Tibial nerve (tissue), 4 donors: Measurements from ENCODE around the gene DCPS. TPM values are rescaled to one million over a fixed set of nuclear protein-coding genes. Genes with fewer than 3 reads are reported as not detected.
"Not testable (repeated sequence)": the region's sequence is repeated elsewhere in the genome, so short reads cannot be mapped to it uniquely, and the experiment has no call there.

Source experiments
- DNase-seq, 2 donors: peaks; one replicate each; pipeline ENCODE4 v3.0.0-alpha.2; 2019; ENCODE audit warnings: low spot score in 2 of 2
- H3K27ac ChIP-seq, 4 donors: fragments of 200-600 bp; sonication (generic) in 3 of 4; one replicate each; pipeline ENCODE4 v1.5.1; 2017 to 2019; ENCODE audit warnings: mild to moderate bottlenecking in 1 of 4
- H3K27me3 ChIP-seq, 2 donors: fragments of 200-600 bp; sonication (generic) in 1 of 2; one replicate each; pipeline versions ENCODE4 v1.5.1 to v1.6.0; 2017 to 2019
- H3K36me3 ChIP-seq, 3 donors: fragments of 200-600 bp; sonication (generic); one replicate each; pipeline ENCODE4 v1.5.1; 2018 to 2019
- H3K4me1 ChIP-seq, 4 donors: fragments of 200-600 bp; sonication (generic) in 3 of 4; one replicate each; pipeline ENCODE4 v1.5.1; 2017 to 2019
- H3K4me3 ChIP-seq, 4 donors: fragments of 200-600 bp; sonication (generic) in 3 of 4; one replicate each; pipeline ENCODE4 v1.5.1; 2017 to 2019; ENCODE audit warnings: mild to moderate bottlenecking in 1 of 4, moderate library complexity in 1 of 4
- H3K9me3 ChIP-seq, 4 donors: fragments of 200-600 bp; sonication (generic) in 3 of 4; one replicate each; pipeline ENCODE4 v1.5.1; 2017 to 2019
- CTCF ChIP-seq, 5 experiments: fragments of 200-600 bp in 3 of 5; fragments of 450-650 bp in 2 of 5; sonication (generic) in 3 of 5; IDR thresholded peaks; one replicate each; pipeline ENCODE4 v1.5.1; 2016 to 2019; ENCODE audit warnings: antibody characterized with exemption in 5 of 5, mild to moderate bottlenecking in 3 of 5, moderate library complexity in 2 of 5
- EP300 ChIP-seq, 2 donors: sonication (generic); formaldehyde crosslinking; IDR thresholded peaks; one replicate each; pipeline ENCODE4 v1.6.1; 2017; ENCODE audit warnings: antibody characterized with exemption in 2 of 2, mild to moderate bottlenecking in 1 of 2
- POLR2A ChIP-seq, 2 donors: fragments of 450-650 bp; IDR thresholded peaks; one replicate each; pipeline ENCODE4 v1.6.1; 2017; ENCODE audit warnings: antibody characterized with exemption in 2 of 2, mild to moderate bottlenecking in 2 of 2, moderate library complexity in 2 of 2
- WGBS, 2 donors: methylation state at CpG; one replicate each; pipeline ENCODE4 v1.1.5; 2018; 5-methylcytosine and 5-hydroxymethylcytosine counted together
- total RNA-seq, 4 donors: library from RNA; depleted of rRNA; stranded (reverse); fragments of >200 nt; gene quantifications; one replicate each; pipeline ENCODE4 v1.1.0, GENCODE V29; 2016

DCPS gene
- total RNA-seq, 4 donors from 2014 or later: 7.1 to 16.4 (median 11.9) TPM

GRCh38 chr11:126370016-126370415, 66.2 kb downstream of the DCPS start:
- no peak overlapping the region for H3K4me3 ChIP-seq
- H3K27me3 ChIP-seq: no peaks in the 10 kb centered on the region
- DNase-seq: peak in 1 of 2 donors; percentile 0
- H3K36me3 ChIP-seq: no peaks in the 10 kb centered on the region
- TF ChIP-seq EP300 (IDR thresholded peaks at IDR 0.05): no peak
- no peak for TF ChIP-seq CTCF (IDR thresholded peaks at IDR 0.05)
- TF ChIP-seq POLR2A (IDR thresholded peaks at IDR 0.05): no peak
- no peaks in the 10 kb centered on the region for H3K9me3 ChIP-seq
- H3K27ac ChIP-seq: no peak overlapping the region
- 87 to 90% methylated on average over 3 of the region's 3 CpGs for WGBS, 2 donors
- peaks cover 0 to 59% (median 24%) of the 10 kb centered on the region in 4 donors for H3K4me1 ChIP-seq

- no peaks in the 10 kb centered on the region for H3K9me3 ChIP-seq
- peaks cover 0 to 44% (median 15%) of the 10 kb centered on the region in 4 donors for H3K4me1 ChIP-seq
- H3K27ac ChIP-seq: no peak overlapping the region
- no peaks in the 10 kb centered on the region for H3K36me3 ChIP-seq
- no peak for DNase-seq
- TF ChIP-seq POLR2A (IDR thresholded peaks at IDR 0.05): no peak
- no peak for TF ChIP-seq CTCF (IDR thresholded peaks at IDR 0.05)
- TF ChIP-seq EP300 (IDR thresholded peaks at IDR 0.05): no peak
- no peaks in the 10 kb centered on the region for H3K27me3 ChIP-seq
- WGBS, 2 donors: 91 to 92% methylated on average over 7 of the region's 7 CpGs
- no peak overlapping the region for H3K4me3 ChIP-seq
Observed at GRCh38 chr11:126371595-126371994, 67.7 kb downstream of the DCPS start.

GRCh38 chr11:126373389-126374066, 69.7 kb downstream of the DCPS start:
- H3K4me1 ChIP-seq: peaks cover 0 to 28% (median 8%) of the 10 kb centered on the region in 4 donors
- 38 to 44% methylated on average over 10 to 12 of the region's 12 CpGs for WGBS, 2 donors

GRCh38 chr11:126374562-126375300, 70.9 kb downstream of the DCPS start:
- 83 to 84% methylated on average over 12 to 20 of the region's 28 CpGs for WGBS, 2 donors
- peak in 1 of 2 donors; percentile 12 for DNase-seq
- H3K4me3 ChIP-seq: not testable (repeated sequence)

More at GRCh38 chr11:126373389-126374066, 69.7 kb downstream of the DCPS start:
- peak overlapping the region in 1 of 4 donors; percentile 61 for H3K27ac ChIP-seq
- H3K4me3 ChIP-seq, H3K36me3 ChIP-seq, H3K27me3 ChIP-seq, H3K9me3 ChIP-seq: not testable (repeated sequence)
- peak in 1 of 2 donors; percentile 11 for DNase-seq

GRCh38 chr11:126375726-126376125, 71.9 kb downstream of the DCPS start:
- WGBS, 2 donors: 71 to 74% methylated on average over 7 of the region's 7 CpGs
- no peak overlapping the region for H3K27ac ChIP-seq
- H3K36me3 ChIP-seq: no peaks in the 10 kb centered on the region
- no peaks in the 10 kb centered on the region for H3K9me3 ChIP-seq
- peak in 1 of 2 donors; percentile 3 for DNase-seq
- TF ChIP-seq CTCF (IDR thresholded peaks at IDR 0.05) (no peak), EP300 (IDR thresholded peaks at IDR 0.05) (no peak), POLR2A (IDR thresholded peaks at IDR 0.05) (no peak)
- peaks cover 0 to 30% (median 9%) of the 10 kb centered on the region in 4 donors for H3K4me1 ChIP-seq
- no peaks in the 10 kb centered on the region for H3K27me3 ChIP-seq
- no peak overlapping the region for H3K4me3 ChIP-seq

More at GRCh38 chr11:126374562-126375300, 70.9 kb downstream of the DCPS start:
- Histone ChIP-seq H3K27ac (peak overlapping the region in 1 of 4 donors; percentile 15), H3K4me1 (peaks cover 0 to 29% (median 6%) of the 10 kb centered on the region in 4 donors)
- H3K9me3 ChIP-seq, H3K36me3 ChIP-seq, H3K27me3 ChIP-seq: not testable (repeated sequence)

- Histone ChIP-seq H3K27me3 (no peaks in the 10 kb centered on the region), H3K9me3 (no peaks in the 10 kb centered on the region), H3K36me3 (no peaks in the 10 kb centered on the region), H3K27ac (no peak overlapping the region), H3K4me3 (no peak overlapping the region), H3K4me1 (peaks cover 0 to 30% (median 7%) of the 10 kb centered on the region in 4 donors)
- TF ChIP-seq POLR2A (IDR thresholded peaks at IDR 0.05): no peak
- TF ChIP-seq EP300 (IDR thresholded peaks at IDR 0.05): no peak
- TF ChIP-seq CTCF (IDR thresholded peaks at IDR 0.05): no peak
- peak in 1 of 2 donors; percentile 8 for DNase-seq
- 40 to 46% methylated on average over 4 of the region's 4 CpGs for WGBS, 2 donors
Observed at GRCh38 chr11:126378763-126379162, 74.9 kb downstream of the DCPS start.
